Transverse colon (tissue), 4 donors: ENCODE data around the gene HNF1A. TPM values are rescaled to one million over a fixed set of nuclear protein-coding genes. Genes with fewer than 3 reads are reported as not detected.

Experiments used
- DNase-seq: peaks from one replicate; pipeline ENCODE4 v3.0.0-alpha.2; 2019
- H3K27ac ChIP-seq, 4 donors: fragments of 200-600 bp; sonication (generic); 2 replicates each; pipeline ENCODE4 v1.5.1; 2016 to 2018; ENCODE audit warnings: inconsistent platforms in 4 of 4
- H3K27me3 ChIP-seq: fragments of 200-600 bp; sonication (generic); 2 replicates; pipeline ENCODE4 v1.5.1; 2017; ENCODE audit warnings: inconsistent platforms
- H3K36me3 ChIP-seq, 4 donors: fragments of 200-600 bp; sonication (generic); 2 replicates each; pipeline ENCODE4 v1.5.1; 2017 to 2019; ENCODE audit warnings: inconsistent platforms in 4 of 4
- H3K4me1 ChIP-seq, 4 donors: fragments of 200-600 bp; sonication (generic); 2 replicates each; pipeline ENCODE4 v1.5.1; 2017 to 2020; ENCODE audit warnings: inconsistent platforms in 4 of 4
- H3K4me3 ChIP-seq, 4 donors: fragments of 200-600 bp; sonication (generic); 1 replicate in 1 of 4; 2 replicates in 3 of 4; pipeline versions ENCODE4 v1.5.1 to v1.6.1; 2017 to 2019; ENCODE audit warnings: inconsistent platforms in 4 of 4
- H3K9me3 ChIP-seq, 2 donors: fragments of 200-600 bp; sonication (generic); 2 replicates each; pipeline ENCODE4 v1.5.1; 2017 to 2019; ENCODE audit warnings: inconsistent platforms in 2 of 2
- EP300 ChIP-seq: sonication (generic); formaldehyde crosslinking; IDR thresholded peaks from one replicate; pipeline ENCODE4 v1.6.1; 2017; ENCODE audit warnings: antibody characterized with exemption, low read depth
- POLR2A ChIP-seq: fragments of 450-650 bp; IDR thresholded peaks from one replicate; pipeline ENCODE4 v1.6.1; 2016; ENCODE audit warnings: antibody characterized with exemption, mild to moderate bottlenecking, moderate library complexity
- POLR2AphosphoS5 ChIP-seq, 3 donors: sonication (generic); formaldehyde crosslinking; IDR thresholded peaks; one replicate each; pipeline ENCODE4 v1.6.1; 2016; ENCODE audit warnings: antibody characterized with exemption in 3 of 3
- WGBS, 2 donors: methylation state at CpG; one replicate each; pipeline ENCODE4 v1.1.5; 2018; ENCODE audit warnings: low coverage in 1 of 2; 5-methylcytosine and 5-hydroxymethylcytosine counted together
- in situ Hi-C, 4 donors: fragments of 200-750 bp; cut with MboI; loops; one replicate each; pipeline versions ENCODE4 v1.15.0 to v1.15.1; 2017; ENCODE audit warnings: low sequenced_read_pairs in 3 of 4, low pct_ligation_motif_present in 1 of 4, low pct_unique_long_range_greater_than_20kb in 1 of 4
- intact Hi-C: fragments of 100-400 bp; cut with DNase I; formaldehyde crosslinking; loops from one replicate; pipeline ENCODE4 v1.15.1; 2023; ENCODE audit warnings: low total_unique reads
- total RNA-seq, 4 donors: library from RNA; depleted of rRNA; stranded (reverse); fragments of >200 nt; gene quantifications; one replicate each; pipeline ENCODE4 v1.1.0, GENCODE V29; 2016
- TF ChIP-seq, protein P1 (sequence below), 5 experiments: fragments of 200-600 bp in 3 of 5; fragments of 450-650 bp in 2 of 5; sonication (generic) in 3 of 5; IDR thresholded peaks; 1 replicate in 2 of 5; 2 replicates in 3 of 5; pipeline ENCODE4 v1.5.1; 2016 to 2017; ENCODE audit warnings: antibody characterized with exemption in 5 of 5, inconsistent platforms in 3 of 5, mild to moderate bottlenecking in 2 of 5, moderate library complexity in 1 of 5

Gene HNF1A
- total RNA-seq, 4 donors from 2014 or later, result 16.5 to 71.4 (median 23.6) TPM

DNA sequence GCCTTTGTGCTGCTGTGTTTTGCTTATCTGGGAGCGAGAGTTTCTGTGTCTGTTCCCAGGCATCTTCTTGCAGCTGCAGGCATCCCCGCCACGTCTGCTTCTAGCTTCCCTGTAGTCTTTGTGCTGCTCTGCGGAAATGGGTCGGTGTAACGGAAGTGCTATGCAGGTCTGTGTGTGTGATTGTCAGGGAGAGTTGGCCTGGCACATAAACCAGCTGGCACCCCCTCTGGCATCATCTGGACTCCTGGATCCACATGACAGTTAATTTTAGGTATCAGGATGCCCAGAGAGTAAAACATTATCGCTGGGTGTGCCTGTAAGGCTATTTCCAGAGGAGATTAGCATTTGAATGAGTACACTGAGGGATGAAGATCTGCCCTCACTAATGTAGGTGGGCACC is 70.1 kb downstream of the HNF1A start:
- Histone ChIP-seq H3K4me3 (no peak overlapping the region), H3K9me3 (no peaks in the 10 kb centered on the region), H3K27ac (no peak overlapping the region), H3K27me3 (no peaks in the 10 kb centered on the region), H3K4me1 (peaks cover 0 to 5% (median 2%) of the 10 kb centered on the region in 4 donors), H3K36me3 (no peaks in the 10 kb centered on the region)
- in situ Hi-C loops (no loop called here), intact Hi-C loops (no loop called here)
- no peak for TF ChIP-seq POLR2AphosphoS5 (IDR thresholded peaks at IDR 0.05)
- no peak for TF ChIP-seq EP300
- TF ChIP-seq, protein P1, sequence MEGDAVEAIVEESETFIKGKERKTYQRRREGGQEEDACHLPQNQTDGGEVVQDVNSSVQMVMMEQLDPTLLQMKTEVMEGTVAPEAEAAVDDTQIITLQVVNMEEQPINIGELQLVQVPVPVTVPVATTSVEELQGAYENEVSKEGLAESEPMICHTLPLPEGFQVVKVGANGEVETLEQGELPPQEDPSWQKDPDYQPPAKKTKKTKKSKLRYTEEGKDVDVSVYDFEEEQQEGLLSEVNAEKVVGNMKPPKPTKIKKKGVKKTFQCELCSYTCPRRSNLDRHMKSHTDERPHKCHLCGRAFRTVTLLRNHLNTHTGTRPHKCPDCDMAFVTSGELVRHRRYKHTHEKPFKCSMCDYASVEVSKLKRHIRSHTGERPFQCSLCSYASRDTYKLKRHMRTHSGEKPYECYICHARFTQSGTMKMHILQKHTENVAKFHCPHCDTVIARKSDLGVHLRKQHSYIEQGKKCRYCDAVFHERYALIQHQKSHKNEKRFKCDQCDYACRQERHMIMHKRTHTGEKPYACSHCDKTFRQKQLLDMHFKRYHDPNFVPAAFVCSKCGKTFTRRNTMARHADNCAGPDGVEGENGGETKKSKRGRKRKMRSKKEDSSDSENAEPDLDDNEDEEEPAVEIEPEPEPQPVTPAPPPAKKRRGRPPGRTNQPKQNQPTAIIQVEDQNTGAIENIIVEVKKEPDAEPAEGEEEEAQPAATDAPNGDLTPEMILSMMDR (IDR thresholded peaks at IDR 0.05), result no peak
- no peak for TF ChIP-seq POLR2A
- no peak for DNase-seq
- 61 to 71% methylated on average over 2 to 7 of the region's 7 CpGs for WGBS, 2 donors

- in situ Hi-C loops (no loop called here), intact Hi-C loops (no loop called here)
- DNase-seq, result no peak
- H3K27me3 ChIP-seq, result no peaks in the 10 kb centered on the region
- no peaks in the 10 kb centered on the region for H3K36me3 ChIP-seq
- peaks cover 0 to 5% (median 2%) of the 10 kb centered on the region in 4 donors for H3K4me1 ChIP-seq
- H3K4me3 ChIP-seq, result no peak overlapping the region
- H3K9me3 ChIP-seq, result no peaks in the 10 kb centered on the region
- TF ChIP-seq, protein P1 (IDR thresholded peaks at IDR 0.05), result no peak
- TF ChIP-seq POLR2A (no peak), EP300 (no peak), POLR2AphosphoS5 (IDR thresholded peaks at IDR 0.05) (no peak)
- no peak overlapping the region for H3K27ac ChIP-seq
- 50 to 100% methylated on average over 1 to 2 of the region's 2 CpGs for WGBS, 2 donors
Measured at GRCh38 chr12:121050725-121051124, 72.4 kb downstream of the HNF1A start.

Other genes with a start within 250 kb of the HNF1A start
- gene SPPL3, start 74.2 kb upstream of the HNF1A start, total RNA-seq, result 10 to 100 TPM; 34.7 to 45.4 (median 41.6) TPM
- gene C12orf43, start 37.9 kb downstream of the HNF1A start, total RNA-seq, result 10 to 100 TPM in 2 of 4 donors, 1 to 10 TPM in 2; 7.0 to 32.2 (median 18.0) TPM
- 10 to 100 TPM in 2 of 4 donors, 1 to 10 TPM in 2; 5.2 to 18.7 (median 11.5) TPM for gene OASL, start 60.7 kb downstream of the HNF1A start, total RNA-seq
- gene P2RX7, start 154.3 kb downstream of the HNF1A start, total RNA-seq, result 1 to 10 TPM in 3 of 4 donors, under 1 TPM in 1; 0.96 to 7.1 (median 5.1) TPM
- 100 to 1,000 TPM; 103 to 435 (median 217) TPM for gene P2RX4, start 231.6 kb downstream of the HNF1A start, total RNA-seq